ENCODE data around the gene OR13C4.
"Not testable (repeated sequence)": the region's sequence is repeated elsewhere in the genome, so short reads cannot be mapped to it uniquely, and the experiment has no call there.

OR13C4 gene

DNA sequence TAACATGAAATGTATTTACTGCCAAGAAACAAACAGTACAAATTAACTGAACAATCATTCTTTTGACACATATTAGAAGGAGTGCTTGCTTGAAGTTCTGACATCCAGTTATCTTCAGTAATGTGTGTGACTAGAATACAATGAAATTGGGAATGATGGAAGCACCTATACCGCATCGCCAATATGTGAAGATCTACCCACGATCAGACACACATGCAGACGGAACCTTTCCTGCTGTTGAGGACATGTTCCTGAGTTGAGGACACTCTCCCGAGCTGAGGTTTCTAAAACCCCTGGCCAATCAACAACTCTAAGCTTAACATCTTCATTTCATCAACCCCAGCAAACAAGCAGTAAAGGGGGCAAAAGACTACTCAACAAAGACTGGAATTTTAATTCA lies 9.7 kb upstream of the OR13C4 start, which contains the start of gene OR13C3:
Gene OR13C3 (minus strand): TSS at position 101 of the 400 bp plus-strand sequence. CDS start 133 bp downstream, outside the sequence.
- H3K27me3 ChIP-seq = no peaks in the 10 kb centered on the region
- no peaks in the 10 kb centered on the region for H3K9me3 ChIP-seq
- no peak within 1 kb of the TSS for H3K27ac ChIP-seq
- H3K4me3 ChIP-seq (ENCODE audit: low read depth in 1 of 2, low read length in 1 of 2) = no peak within 1 kb of the TSS
- H3K36me3 ChIP-seq = no peaks in the 10 kb centered on the region
- TF ChIP-seq CTCF (IDR thresholded peaks at IDR 0.05) = no peak
- no peaks in the 10 kb centered on the region for H3K4me1 ChIP-seq (ENCODE audit: control insufficient read depth in 1 of 2, insufficient read depth in 1 of 2, low read depth in 1 of 2, low read length in 1 of 2)

DNA sequence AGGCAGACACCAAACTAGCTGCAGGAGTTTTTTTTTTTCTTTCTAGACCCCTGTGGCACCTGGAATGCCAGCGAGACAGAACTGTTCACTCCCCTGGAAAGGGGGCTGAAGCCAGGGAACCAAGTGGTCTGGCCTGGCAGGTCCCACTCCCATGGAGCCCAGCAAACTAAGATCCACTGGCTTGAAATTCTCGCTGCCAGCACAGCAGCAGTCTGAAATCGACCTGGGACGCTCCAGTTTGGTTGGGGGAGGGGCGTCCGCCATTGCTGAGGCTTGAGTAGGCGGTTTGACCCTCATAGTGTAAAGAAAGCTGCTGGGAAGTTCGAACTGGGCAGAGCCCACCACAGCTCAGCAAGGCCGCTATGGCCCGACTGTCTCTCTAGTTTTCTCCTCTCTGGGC lies 6.8 kb downstream of the OR13C4 start:
- not testable (repeated sequence) for H3K4me3 ChIP-seq (ENCODE audit: low read depth in 1 of 2, low read length in 1 of 2); H3K36me3 ChIP-seq; H3K9me3 ChIP-seq; H3K27ac ChIP-seq; H3K27me3 ChIP-seq; H3K4me1 ChIP-seq (ENCODE audit: control insufficient read depth in 1 of 2, insufficient read depth in 1 of 2, low read depth in 1 of 2, low read length in 1 of 2)

GRCh38 chr9:104514901-104515300 lies 12.1 kb downstream of the OR13C4 start:
- Histone ChIP-seq H3K27ac (no peak overlapping the region), H3K4me1 (ENCODE audit: control insufficient read depth in 1 of 2, insufficient read depth in 1 of 2, low read depth in 1 of 2, low read length in 1 of 2) (no peaks in the 10 kb centered on the region), H3K36me3 (no peaks in the 10 kb centered on the region), H3K9me3 (no peaks in the 10 kb centered on the region), H3K4me3 (ENCODE audit: low read depth in 1 of 2, low read length in 1 of 2) (no peak overlapping the region), H3K27me3 (no peaks in the 10 kb centered on the region)
- TF ChIP-seq CTCF (IDR thresholded peaks at IDR 0.05) = no peak

DNA sequence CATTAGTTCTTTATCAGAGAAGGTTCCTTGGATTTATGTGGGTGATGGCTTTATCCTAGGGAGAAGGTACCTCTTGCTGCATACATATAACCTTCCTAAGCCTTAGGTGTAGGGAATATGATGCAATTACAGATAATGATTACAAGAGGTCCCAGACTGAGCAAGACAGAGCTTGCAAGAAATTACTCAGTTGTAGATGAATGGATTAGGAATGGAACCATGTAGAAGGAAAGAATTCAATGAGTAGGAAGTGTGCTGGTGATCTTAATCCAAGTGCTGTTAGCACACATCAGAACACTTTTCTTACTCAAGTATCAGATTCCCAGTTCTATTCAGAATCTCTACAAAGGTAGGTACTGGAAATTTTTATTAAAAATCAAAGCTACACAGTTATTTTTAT lies 20.4 kb downstream of the OR13C4 start:
- H3K27me3 ChIP-seq = no peaks in the 10 kb centered on the region
- no peak for TF ChIP-seq CTCF (IDR thresholded peaks at IDR 0.05)
- H3K4me1 ChIP-seq (ENCODE audit: control insufficient read depth in 1 of 2, insufficient read depth in 1 of 2, low read depth in 1 of 2, low read length in 1 of 2) = no peaks in the 10 kb centered on the region

DNA sequence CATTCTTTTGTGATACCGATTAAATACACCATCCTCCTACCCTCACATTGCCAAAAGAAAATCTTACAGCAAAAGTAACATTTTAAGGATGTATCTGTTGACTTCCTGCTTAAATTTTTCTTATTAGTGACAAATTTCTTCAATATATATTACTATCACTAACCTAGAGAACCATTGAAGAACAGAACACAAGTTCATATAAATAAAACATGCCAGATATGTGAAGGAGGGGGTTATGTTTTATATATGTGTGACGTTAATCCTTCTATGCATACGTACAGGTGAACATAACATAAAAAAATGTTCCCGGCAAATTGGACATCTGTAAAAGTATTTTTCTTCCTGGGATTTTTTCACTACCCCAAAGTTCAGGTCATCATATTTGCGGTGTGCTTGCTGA lies 23.0 kb downstream of the OR13C4 start, which contains the start of gene OR13F1:
Gene OR13F1 (plus strand): TSS at position 301 of the 400 bp plus-strand sequence. CDS start 0 bp downstream, at position 301.
- TF ChIP-seq CTCF (IDR thresholded peaks at IDR 0.05) = no peak
- Histone ChIP-seq H3K27me3 (no peaks in the 10 kb centered on the region), H3K9me3 (no peaks in the 10 kb centered on the region), H3K27ac (no peak within 1 kb of the TSS), H3K4me3 (ENCODE audit: low read depth in 1 of 2, low read length in 1 of 2) (no peak within 1 kb of the TSS), H3K4me1 (ENCODE audit: control insufficient read depth in 1 of 2, insufficient read depth in 1 of 2, low read depth in 1 of 2, low read length in 1 of 2) (no peaks in the 10 kb centered on the region), H3K36me3 (no peaks in the 10 kb centered on the region)

More for the DNA sequence above, 20.4 kb downstream of the OR13C4 start:
- Histone ChIP-seq H3K4me3 (ENCODE audit: low read depth in 1 of 2, low read length in 1 of 2) (no peak overlapping the region), H3K27ac (no peak overlapping the region), H3K36me3 (no peaks in the 10 kb centered on the region), H3K9me3 (no peaks in the 10 kb centered on the region)

DNA sequence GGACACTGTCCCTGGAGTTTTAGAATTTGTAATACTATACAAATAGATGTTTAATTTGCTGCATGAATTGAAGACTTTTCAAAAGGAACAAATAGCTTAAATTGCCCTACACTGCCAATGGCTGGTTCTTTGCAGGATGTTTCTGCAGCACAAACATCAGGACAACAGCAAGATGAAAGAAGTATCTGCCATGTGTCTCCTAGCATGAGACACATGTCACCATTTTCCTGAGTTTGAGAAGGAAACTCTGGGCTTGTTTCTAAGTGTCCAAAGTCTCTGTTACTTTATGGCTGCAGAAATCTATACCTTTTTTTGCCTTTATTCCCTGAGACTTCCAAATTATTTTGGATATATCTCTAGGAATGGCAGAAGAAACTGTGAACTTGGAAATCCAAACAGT lies 23.6 kb downstream of the OR13C4 start:
- H3K4me3 ChIP-seq (ENCODE audit: low read depth in 1 of 2, low read length in 1 of 2) = no peak overlapping the region
- H3K9me3 ChIP-seq = no peaks in the 10 kb centered on the region
- H3K4me1 ChIP-seq (ENCODE audit: control insufficient read depth in 1 of 2, insufficient read depth in 1 of 2, low read depth in 1 of 2, low read length in 1 of 2) = no peaks in the 10 kb centered on the region
- no peak overlapping the region for H3K27ac ChIP-seq
- TF ChIP-seq CTCF (IDR thresholded peaks at IDR 0.05) = no peak
- no peaks in the 10 kb centered on the region for H3K27me3 ChIP-seq
- no peaks in the 10 kb centered on the region for H3K36me3 ChIP-seq
